ENCODE data around the gene TXNRD2. TPM values are rescaled to one million over a fixed set of nuclear protein-coding genes. Genes with fewer than 3 reads are reported as not detected.
A peak's percentile ranks its signal among the peaks of the same experiment; 100 is the strongest.

Gene TXNRD2
- total RNA-seq, 2 donors from 2014 or later, result 22.3 to 29.5 TPM

GRCh38 chr22:19966908-19967750, 25.5 kb upstream of the TXNRD2 start:
- Histone ChIP-seq H3K27ac (no peak overlapping the region), H3K4me3 (no peak overlapping the region), H3K9me3 (no peaks in the 10 kb centered on the region), H3K4me1 (peaks cover 8% of the 10 kb centered on the region), H3K36me3 (no peaks in the 10 kb centered on the region), H3K9ac (ENCODE audit: low read depth in 2 of 2, low read length in 2 of 2) (no peak overlapping the region), H3K27me3 (no peaks in the 10 kb centered on the region)
- intact Hi-C loops (cut with DNase I), result loop anchor here (10.0 kb wide), 1 partner anchor 148 kb away; the partner anchor contains the start of genes RANBP1 and TRMT2A
- no peak for DNase-seq
- TF ChIP-seq, protein P1, sequence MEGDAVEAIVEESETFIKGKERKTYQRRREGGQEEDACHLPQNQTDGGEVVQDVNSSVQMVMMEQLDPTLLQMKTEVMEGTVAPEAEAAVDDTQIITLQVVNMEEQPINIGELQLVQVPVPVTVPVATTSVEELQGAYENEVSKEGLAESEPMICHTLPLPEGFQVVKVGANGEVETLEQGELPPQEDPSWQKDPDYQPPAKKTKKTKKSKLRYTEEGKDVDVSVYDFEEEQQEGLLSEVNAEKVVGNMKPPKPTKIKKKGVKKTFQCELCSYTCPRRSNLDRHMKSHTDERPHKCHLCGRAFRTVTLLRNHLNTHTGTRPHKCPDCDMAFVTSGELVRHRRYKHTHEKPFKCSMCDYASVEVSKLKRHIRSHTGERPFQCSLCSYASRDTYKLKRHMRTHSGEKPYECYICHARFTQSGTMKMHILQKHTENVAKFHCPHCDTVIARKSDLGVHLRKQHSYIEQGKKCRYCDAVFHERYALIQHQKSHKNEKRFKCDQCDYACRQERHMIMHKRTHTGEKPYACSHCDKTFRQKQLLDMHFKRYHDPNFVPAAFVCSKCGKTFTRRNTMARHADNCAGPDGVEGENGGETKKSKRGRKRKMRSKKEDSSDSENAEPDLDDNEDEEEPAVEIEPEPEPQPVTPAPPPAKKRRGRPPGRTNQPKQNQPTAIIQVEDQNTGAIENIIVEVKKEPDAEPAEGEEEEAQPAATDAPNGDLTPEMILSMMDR (IDR thresholded peaks at IDR 0.05), result no peak

DNA sequence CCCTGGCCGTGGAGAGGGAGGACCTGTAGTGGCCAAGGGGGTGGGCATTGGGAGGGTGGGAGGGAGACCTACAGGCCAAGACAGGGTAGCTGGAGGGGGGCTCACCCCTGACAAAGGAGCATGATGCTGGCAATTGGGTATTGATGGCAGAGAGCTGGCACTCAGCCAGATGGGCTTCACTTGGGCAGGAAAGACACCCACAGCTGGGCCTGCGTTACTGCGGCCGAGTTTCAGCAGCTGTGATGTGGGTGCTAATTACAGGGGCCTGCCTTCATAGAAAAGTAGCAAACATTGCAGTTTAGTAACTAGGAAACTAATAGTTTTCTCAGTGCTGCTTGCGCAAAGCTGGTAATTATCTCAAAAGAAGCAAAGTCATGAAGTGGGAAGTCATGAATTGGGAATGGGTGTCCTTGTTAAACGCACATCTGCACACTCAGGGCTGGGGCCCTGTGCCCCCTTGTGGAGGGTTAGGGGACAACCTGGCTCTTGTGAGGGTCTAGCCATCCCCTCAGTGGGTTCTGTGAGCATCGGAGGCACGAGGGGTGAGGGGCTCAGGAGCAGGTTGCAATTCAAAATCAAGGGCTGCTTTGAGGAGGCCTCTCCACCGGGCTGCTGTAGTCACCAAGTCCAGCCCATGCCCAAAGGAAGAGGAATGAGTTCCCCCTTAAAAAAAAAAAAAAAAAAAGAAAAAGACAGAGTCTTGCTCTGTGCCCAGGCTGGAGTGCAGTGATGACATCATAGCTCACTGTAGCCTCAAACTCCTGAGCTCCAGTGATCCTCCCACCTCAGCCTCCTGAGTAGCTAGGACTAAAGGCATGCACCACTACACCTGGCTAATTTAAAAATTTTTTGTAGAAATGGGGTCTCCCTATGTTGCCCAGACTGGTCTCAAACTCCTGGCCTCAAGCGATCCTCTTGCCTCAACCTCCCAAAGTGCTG, 24.4 kb upstream of the TXNRD2 start:
- H3K27me3 ChIP-seq, result no peaks in the 10 kb centered on the region
- no peak for DNase-seq
- H3K4me3 ChIP-seq, result no peak overlapping the region
- H3K4me1 ChIP-seq, result peaks cover 10% of the 10 kb centered on the region
- H3K36me3 ChIP-seq, result no peaks in the 10 kb centered on the region
- no peaks in the 10 kb centered on the region for H3K9me3 ChIP-seq
- intact Hi-C loops (cut with DNase I), result loop anchor here (10.0 kb wide), 1 partner anchor 149 kb away; the partner anchor contains the start of genes RANBP1 and TRMT2A
- TF ChIP-seq, protein P1 (IDR thresholded peaks at IDR 0.05), result no peak
- no peak overlapping the region for H3K9ac ChIP-seq (ENCODE audit: low read depth in 2 of 2, low read length in 2 of 2)
- no peak overlapping the region for H3K27ac ChIP-seq

DNA sequence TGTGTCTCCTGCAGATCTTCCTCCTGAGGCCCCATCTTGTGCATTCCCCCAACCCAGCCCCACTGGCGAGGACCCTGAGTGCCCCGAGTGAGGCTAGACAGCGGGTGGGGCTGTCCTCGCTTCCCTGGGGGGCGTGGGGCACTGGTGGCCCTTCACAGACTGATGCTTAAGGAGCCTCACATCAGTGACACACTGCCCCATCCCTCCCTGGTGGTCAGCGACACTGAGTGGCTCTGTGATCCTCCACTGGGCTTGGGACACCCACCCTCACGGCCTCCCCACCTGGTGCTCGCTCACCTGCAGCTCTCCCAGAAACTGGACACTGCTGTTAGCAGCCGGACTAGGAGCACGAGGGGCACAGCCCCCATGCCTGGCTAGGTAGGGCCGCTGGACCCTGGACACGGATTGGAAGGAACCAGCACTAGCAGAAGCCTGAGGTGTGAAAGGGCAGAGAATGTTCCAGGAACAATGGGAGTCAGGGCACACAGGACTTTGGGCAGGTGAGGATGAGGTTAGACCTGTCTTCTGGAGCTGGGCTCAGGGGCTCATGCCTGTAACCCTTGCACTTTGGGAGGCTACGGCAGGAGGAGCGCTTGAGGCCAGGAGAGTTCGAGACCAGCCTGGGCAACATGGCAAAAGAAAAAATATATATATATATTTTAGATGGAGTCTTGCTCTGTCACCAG, 23.2 kb upstream of the TXNRD2 start:
- Histone ChIP-seq H3K27ac (no peak overlapping the region), H3K9me3 (no peaks in the 10 kb centered on the region), H3K9ac (ENCODE audit: low read depth in 2 of 2, low read length in 2 of 2) (no peak overlapping the region), H3K36me3 (no peaks in the 10 kb centered on the region), H3K27me3 (no peaks in the 10 kb centered on the region), H3K4me3 (no peak overlapping the region), H3K4me1 (peaks cover 13% of the 10 kb centered on the region)
- TF ChIP-seq, protein P1 (IDR thresholded peaks at IDR 0.05), result no peak
- intact Hi-C loops (cut with DNase I), result loop anchor here (10.0 kb wide), 1 partner anchor 150 kb away; the partner anchor contains the start of genes RANBP1 and TRMT2A
- DNase-seq, result no peak

DNA sequence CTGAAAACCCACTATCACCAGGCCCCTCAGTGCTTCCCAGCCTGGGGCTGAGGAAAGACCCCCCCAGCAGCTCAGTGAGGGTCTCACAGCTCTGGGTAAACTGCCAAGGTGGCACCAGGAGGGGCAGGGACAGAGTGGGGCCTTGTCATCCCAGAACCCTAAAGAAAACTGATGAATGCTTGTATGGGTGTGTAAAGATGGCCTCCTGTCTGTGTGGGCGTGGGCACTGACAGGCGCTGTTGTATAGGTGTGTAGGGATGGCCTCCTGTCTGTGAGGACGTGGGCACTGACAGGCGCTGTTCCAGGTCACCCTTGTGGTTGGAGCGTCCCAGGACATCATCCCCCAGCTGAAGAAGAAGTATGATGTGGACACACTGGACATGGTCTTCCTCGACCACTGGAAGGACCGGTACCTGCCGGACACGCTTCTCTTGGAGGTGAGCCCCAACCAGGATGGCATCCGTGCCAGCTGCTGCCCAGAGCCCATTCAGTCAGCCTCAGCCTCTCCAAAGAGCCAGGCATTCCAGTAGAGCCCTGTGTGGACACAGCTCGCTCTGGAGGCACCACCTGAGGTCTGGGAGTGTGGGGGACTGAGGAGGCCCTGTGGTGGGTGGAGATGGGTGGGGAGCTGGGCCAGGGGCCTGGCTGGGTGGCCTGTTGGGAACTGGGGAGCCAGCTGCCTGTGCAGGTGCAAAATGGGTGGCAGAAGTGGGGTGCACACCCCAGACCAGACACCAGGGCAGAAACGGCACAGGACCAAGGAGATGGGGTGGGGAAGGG, 22.4 kb upstream of the TXNRD2 start:
- intact Hi-C loops (cut with DNase I), result loop anchor here (10.0 kb wide), 1 partner anchor 151 kb away; the partner anchor contains the start of genes RANBP1 and TRMT2A
- no peaks in the 10 kb centered on the region for H3K36me3 ChIP-seq
- peak overlapping the region in 1 of 2 donors; percentile 70 for H3K9ac ChIP-seq (ENCODE audit: low read depth in 2 of 2, low read length in 2 of 2)
- H3K4me3 ChIP-seq, result peak overlapping the region; percentile 18
- no peaks in the 10 kb centered on the region for H3K27me3 ChIP-seq
- TF ChIP-seq, protein P1 (IDR thresholded peaks at IDR 0.05), result no peak
- peaks cover 16% of the 10 kb centered on the region for H3K4me1 ChIP-seq
- no peaks in the 10 kb centered on the region for H3K9me3 ChIP-seq
- DNase-seq, result no peak
- peak overlapping the region; percentile 83 for H3K27ac ChIP-seq
